GF-D8 (cell line): ENCODE results near the gene TMEM254.
"Not testable (repeated sequence)": the region's sequence is repeated elsewhere in the genome, so short reads cannot be mapped to it uniquely, and the experiment has no call there.

Experiments used
- DNase-seq: peaks from one replicate; lab custom pipeline; 2025; lab: John Stamatoyannopoulos, UW

The TMEM254 gene, protein sequence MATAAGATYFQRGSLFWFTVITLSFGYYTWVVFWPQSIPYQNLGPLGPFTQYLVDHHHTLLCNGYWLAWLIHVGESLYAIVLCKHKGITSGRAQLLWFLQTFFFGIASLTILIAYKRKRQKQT

GRCh38 chr10:80078448-80079311 is at the start of gene TMEM254:
Gene TMEM254, plus strand, starts transcription at chr10:80078665. Its CDS starts 35 bp downstream, at chr10:80078700.
- peak; percentile 63 for DNase-seq

DNA sequence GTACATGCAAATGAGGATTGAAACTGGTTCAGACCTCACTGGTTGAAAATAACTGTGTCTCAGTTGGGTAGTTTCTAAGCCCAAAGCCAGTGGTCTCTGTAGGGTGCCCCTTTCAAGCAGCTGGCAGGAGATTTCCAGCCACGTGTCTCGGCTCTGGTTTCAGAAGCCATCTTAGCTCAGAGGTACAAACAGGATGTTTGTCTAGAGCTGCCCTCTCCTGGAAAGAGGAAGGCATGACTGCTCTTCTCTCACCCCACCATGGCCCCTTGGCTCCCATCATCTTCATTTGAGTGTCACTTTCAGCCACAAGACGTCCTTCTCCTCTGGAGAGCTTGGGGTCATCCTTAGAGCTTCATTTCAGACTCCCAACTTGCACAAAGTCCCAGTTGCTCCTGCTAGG is 49.3 kb upstream of the TMEM254 start:
- not testable (repeated sequence) for DNase-seq

GRCh38 chr10:80029865-80030264 is 48.6 kb upstream of the TMEM254 start:
- DNase-seq = not testable (repeated sequence)

- no peak for DNase-seq
These were observed 46.0 kb upstream of the TMEM254 start for GRCh38 chr10:80032503-80032902.

DNA sequence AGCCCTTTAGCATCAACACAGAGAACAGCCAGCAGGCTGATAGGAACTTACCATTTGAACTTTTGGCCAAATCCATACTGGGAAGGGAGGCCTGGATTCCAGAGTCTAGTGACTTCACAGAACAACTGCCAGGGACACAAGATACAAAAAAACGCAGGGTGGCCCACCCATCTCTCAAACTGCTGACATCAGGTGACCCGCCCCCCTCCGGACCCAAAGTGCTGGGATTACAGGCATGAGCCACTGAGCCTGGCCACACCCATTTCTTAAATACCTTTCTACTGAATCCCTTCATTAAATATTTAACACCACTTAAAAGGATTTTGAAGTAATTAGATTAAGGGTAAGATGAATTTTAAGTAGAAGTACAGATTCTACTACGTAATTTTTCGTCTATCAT is 43.7 kb upstream of the TMEM254 start:
- DNase-seq = not testable (repeated sequence)

DNA sequence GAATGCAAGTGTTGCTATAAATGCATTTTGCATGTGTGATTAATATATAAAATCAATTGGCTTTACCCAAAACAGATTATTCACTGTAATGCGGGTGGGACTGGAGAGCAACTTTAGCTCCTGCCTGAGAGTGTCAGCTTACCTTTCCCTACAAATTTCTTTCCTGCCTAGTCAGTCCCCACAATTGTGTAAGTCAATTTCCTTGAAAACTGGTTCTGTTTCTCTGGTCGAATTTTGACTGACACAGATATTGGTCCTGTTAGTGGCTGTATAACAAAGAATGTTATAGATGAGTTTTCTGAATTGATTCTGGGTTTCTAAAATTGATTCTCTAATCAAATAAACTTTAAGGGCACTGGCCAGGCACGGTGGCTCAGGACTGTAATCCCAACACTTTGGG is 43.0 kb upstream of the TMEM254 start:
- DNase-seq = not testable (repeated sequence)

DNA sequence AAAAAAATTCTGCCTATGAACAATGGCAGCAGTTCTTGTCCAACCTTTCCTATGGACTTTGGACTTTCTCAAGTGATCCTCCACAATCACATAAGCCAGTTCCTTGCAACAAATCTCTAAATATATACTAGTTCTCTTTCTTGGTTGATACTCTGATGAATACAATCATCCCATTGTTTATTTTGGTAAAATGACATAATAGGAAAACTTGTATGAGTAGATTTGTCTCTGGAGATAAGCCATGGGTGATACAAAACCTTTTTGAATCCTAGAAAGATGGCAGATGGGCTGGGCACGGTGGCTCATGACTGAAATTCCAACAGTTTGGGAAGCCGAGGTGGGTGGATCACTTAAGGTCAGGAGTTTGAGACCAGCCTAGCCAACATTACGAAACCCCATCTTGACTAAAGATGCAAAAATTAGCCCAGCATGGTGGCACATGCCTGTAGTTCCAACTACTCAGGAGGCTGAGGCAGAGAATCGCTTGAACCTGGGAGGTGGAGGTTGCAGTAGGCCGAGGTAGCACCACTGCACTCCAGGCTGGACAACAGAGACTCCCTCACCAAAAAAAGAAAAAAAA is 41.5 kb upstream of the TMEM254 start:
- DNase-seq = not testable (repeated sequence)

GRCh38 chr10:80038226-80038625 is 40.2 kb upstream of the TMEM254 start:
- DNase-seq = not testable (repeated sequence)

DNA sequence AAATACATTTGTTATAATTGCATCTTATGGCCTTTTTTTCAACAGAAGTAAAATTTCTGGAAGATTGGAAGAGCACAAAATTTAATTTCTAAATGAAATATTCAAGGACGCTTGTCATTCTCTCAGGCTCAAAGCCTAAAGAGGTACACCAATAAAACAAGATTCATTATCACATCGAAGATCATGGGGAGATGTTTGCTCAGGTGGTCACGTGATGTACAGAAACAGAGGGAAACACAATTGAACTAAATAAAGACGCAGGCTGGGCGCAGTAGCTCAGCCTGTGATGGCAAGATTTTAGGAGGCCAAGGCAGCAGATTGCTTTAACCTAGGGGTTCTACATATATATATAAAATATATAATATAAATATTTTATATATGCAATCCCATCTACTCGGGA is 37.3 kb upstream of the TMEM254 start:
- no peak for DNase-seq

DNA sequence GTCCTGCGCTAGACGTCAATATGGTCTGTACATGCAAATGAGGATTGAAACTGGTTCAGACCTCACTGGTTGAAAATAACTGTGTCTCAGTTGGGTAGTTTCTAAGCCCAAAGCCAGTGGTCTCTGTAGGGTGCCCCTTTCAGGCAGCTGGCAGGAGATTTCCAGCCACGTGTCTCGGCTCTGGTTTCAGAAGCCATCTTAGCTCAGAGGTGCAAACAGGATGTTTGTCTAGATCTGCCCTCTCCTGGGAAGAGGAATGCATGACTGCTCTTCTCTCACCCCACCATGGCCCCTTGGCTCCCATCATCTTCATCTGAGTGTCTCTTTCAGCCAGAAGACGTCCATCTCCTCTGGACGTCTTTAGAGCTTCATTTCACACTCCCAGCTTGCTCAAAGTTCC is 33.5 kb upstream of the TMEM254 start:
- DNase-seq = not testable (repeated sequence)

- DNase-seq = no peak
These were observed 31.6 kb upstream of the TMEM254 start for GRCh38 chr10:80046629-80047441.

DNA sequence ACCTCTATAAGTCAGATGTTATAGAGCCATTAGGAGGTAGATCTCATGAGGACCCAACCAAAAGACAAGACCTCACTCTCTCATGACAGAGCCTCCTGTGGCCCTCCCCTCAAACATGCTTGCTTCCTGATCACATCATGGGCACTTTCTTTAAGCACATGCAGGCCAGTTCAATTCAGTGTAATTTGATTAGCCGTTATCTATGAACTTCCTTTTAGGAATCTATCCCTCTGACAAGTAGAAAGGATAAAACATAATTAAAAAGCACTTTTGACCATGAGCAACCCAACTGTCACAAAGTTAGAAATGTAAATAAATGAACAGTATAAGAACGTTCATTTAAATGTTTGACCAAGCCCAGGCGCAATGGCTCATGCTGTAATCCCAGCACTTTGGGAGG is 27.7 kb upstream of the TMEM254 start:
- DNase-seq = no peak

DNA sequence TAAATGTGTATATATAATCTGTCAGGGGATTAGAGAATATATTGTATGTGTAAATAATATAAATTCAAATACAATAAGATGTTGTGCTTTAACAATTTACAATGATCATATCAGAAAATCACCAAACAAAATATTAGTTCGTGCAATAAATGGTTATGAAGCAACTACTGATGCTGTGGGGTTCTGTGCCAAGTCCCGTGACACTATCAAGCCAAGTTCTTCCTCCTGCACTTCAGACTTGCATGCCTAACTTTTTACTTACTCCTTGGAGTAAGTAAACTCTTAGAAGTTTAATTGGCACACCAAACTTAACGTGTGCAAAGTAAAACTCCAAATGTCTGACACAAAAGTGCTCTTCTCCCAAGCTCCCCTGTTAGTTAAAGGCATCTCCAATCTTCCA is 26.5 kb upstream of the TMEM254 start:
- no peak for DNase-seq

GRCh38 chr10:80055760-80056159 is 22.7 kb upstream of the TMEM254 start:
- no peak for DNase-seq

DNA sequence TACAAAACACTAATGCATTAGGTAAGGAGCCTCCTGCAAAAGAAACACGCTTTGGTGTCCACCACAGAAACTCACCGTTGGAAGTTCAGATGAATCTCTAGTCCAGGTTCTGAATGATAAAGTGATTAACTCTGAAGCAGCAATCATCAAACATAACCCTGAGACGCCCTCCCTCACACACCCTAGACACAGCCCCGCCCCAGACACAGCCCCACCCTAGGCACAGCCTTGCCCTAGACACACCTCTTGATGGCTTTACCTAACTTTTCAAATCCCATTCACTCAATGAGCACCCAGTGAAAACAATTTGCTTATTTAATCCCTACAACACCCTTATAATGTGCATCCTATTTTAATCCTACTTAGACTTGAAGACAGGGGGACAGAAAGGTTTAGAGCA is 21.3 kb upstream of the TMEM254 start:
- DNase-seq = no peak

DNA sequence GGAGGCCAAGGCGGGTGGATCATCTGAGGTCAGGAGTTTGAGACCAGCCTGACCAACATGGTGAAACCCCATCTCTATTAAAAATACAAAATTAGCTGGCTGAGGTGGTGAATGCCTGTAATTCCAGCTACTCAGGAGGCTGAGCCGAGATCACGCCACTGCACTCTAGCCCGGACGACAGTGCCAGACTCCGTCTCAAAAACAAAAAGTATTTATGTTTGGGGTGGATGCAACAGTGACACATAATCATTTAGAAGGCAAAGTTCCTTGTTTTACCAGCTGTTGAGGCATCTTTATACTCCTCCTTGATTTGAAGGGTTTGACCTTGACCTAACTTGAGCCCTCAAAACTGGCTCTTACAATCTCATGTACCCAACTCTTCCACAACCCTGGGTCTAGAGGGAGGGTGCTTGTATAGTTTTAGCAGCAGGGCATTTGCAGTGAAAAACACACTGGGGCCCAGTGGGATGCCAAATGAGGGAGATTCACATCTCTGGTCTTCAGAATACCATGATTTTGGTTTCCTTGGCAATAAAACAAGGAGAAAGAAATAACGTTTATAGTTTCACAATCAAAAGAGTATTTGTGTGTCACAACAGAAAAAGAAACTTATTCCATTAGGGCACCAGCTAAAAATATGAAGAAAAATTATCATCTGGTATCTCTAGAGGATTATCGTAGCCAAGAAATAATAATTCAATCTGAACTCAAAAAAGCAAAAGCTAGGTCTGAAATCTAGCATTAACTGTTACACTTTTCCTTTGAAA is 14.2 kb upstream of the TMEM254 start:
- no peak for DNase-seq

DNA sequence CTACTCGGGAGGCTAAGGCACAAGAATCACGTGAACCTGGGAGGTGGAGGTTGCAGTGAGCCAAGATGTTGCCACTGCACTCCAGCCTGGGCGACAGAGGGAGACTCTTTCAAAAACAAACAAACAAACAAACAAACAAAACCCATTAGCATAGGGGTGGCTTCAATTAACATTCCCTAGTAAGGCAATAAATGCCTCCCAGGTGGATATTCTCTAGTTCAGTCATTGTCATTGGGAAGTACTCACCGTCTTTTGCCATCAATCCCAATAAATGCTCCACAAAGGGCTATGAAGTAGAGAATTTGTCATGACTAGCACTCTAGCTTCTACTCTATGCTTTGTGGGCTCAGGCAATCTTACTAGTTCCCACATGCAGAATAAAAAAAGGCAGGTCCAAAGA is 11.7 kb upstream of the TMEM254 start:
- no peak for DNase-seq

- not testable (repeated sequence) for DNase-seq
These were observed 10.6 kb upstream of the TMEM254 start for GRCh38 chr10:80067821-80068220.

DNA sequence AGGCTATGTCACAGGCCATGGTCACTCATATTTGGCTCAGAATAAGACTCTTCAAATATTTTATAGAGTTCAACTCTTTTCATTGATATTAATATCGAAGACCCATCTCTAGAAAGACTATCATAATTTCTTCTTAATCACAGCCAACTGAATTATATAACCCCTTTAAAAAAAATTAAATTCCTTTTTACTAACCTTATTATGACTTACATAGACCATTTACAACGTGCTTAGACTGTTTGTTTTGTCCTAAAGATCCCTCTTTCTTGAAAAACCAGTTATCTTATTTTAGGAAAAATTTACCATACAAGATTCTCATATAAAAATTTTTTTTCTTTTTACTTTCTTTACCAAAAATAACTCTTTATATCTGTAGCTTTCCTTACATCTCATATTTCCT is 10.2 kb upstream of the TMEM254 start:
- no peak for DNase-seq

GRCh38 chr10:80070057-80070456 is 8.4 kb upstream of the TMEM254 start:
- DNase-seq = no peak

GRCh38 chr10:80072584-80072983 is 5.9 kb upstream of the TMEM254 start:
- no peak for DNase-seq

- DNase-seq = no peak
These were observed 2.7 kb upstream of the TMEM254 start for GRCh38 chr10:80075781-80076180.
